ENCODE measurements around the gene DYRK3. TPM values are rescaled to one million over a fixed set of nuclear protein-coding genes. Genes with fewer than 3 reads are reported as not detected.

DYRK3 gene
- polyA plus RNA-seq, 1 donor (not counting 4 experiments of a cell fraction or from before 2014, with no cell fraction given), result 15.0 TPM

- Histone ChIP-seq H3K4me1 (ENCODE audit: control insufficient read depth, extremely low read depth, insufficient read depth, low read length) (no peaks in the 10 kb centered on the region), H3K9ac (ENCODE audit: control insufficient read depth, extremely low read depth, insufficient read depth, low read length) (no peak overlapping the region), H3K9me3 (ENCODE audit: control insufficient read depth, low read depth, low read length) (no peaks in the 10 kb centered on the region), H3K4me3 (ENCODE audit: control insufficient read depth in 2 of 3, extremely low read depth in 1 of 3, insufficient read depth in 2 of 3, low read depth in 1 of 3, low read length in 3 of 3) (no peak overlapping the region), H3K27me3 (ENCODE audit: control insufficient read depth, extremely low read depth, insufficient read depth, low read length) (peaks cover 15% of the 10 kb centered on the region), H4K20me1 (ENCODE audit: control insufficient read depth, extremely low read depth, insufficient read depth, low read length) (no peaks in the 10 kb centered on the region), H2AFZ (ENCODE audit: control insufficient read depth, low read length) (no peak overlapping the region), H3K36me3 (ENCODE audit: control insufficient read depth in 2 of 2, extremely low read depth in 1 of 2, insufficient read depth in 2 of 2, low read length in 2 of 2) (no peaks in the 10 kb centered on the region), H3K4me2 (ENCODE audit: control insufficient read depth, extremely low read depth, insufficient read depth, low read depth, low read length) (no peak overlapping the region), H3K27ac (ENCODE audit: control insufficient read depth, insufficient read depth, low read length) (no peak overlapping the region), H3K9me1 (ENCODE audit: control insufficient read depth, extremely low read depth, insufficient read depth, low read length) (no peaks in the 10 kb centered on the region), H3K79me2 (ENCODE audit: control insufficient read depth, insufficient read depth, low read length) (no peaks in the 10 kb centered on the region)
- dilution Hi-C loops (cut with MboI; ENCODE audit: extremely low pct_ligation_motif_present, low sequenced_read_pairs), result no loop called here
- no peak for TF ChIP-seq EZH2 (IDR thresholded peaks at IDR 0.05; ENCODE audit: low read length)
- TF ChIP-seq CTCF (optimal IDR thresholded peaks at IDR 0.05 in 1 of 3, IDR thresholded peaks at IDR 0.05 in 1 of 3, conservative IDR thresholded peaks at IDR 0.05 in 1 of 3; ENCODE audit: extremely low read depth in 1 of 3, insufficient read depth in 2 of 3, low read length in 3 of 3), result no peak
- no peak for FAIRE-seq
- DNase-seq (ENCODE audit: low read depth, low spot score), result no peak
These were observed 27.2 kb downstream of the DYRK3 start for GRCh38 chr1:206662396-206663092.

GRCh38 chr1:206663362-206663761, 28.0 kb downstream of the DYRK3 start:
- Histone ChIP-seq H3K9ac (ENCODE audit: control insufficient read depth, extremely low read depth, insufficient read depth, low read length) (no peak overlapping the region), H3K4me3 (ENCODE audit: control insufficient read depth in 2 of 3, extremely low read depth in 1 of 3, insufficient read depth in 2 of 3, low read depth in 1 of 3, low read length in 3 of 3) (no peak overlapping the region), H3K4me2 (ENCODE audit: control insufficient read depth, extremely low read depth, insufficient read depth, low read depth, low read length) (no peak overlapping the region), H3K9me1 (ENCODE audit: control insufficient read depth, extremely low read depth, insufficient read depth, low read length) (no peaks in the 10 kb centered on the region), H3K27ac (ENCODE audit: control insufficient read depth, insufficient read depth, low read length) (no peak overlapping the region), H4K20me1 (ENCODE audit: control insufficient read depth, extremely low read depth, insufficient read depth, low read length) (no peaks in the 10 kb centered on the region), H3K9me3 (ENCODE audit: control insufficient read depth, low read depth, low read length) (no peaks in the 10 kb centered on the region), H3K36me3 (ENCODE audit: control insufficient read depth in 2 of 2, extremely low read depth in 1 of 2, insufficient read depth in 2 of 2, low read length in 2 of 2) (no peaks in the 10 kb centered on the region), H3K27me3 (ENCODE audit: control insufficient read depth, extremely low read depth, insufficient read depth, low read length) (peaks cover 15% of the 10 kb centered on the region), H3K79me2 (ENCODE audit: control insufficient read depth, insufficient read depth, low read length) (no peaks in the 10 kb centered on the region), H3K4me1 (ENCODE audit: control insufficient read depth, extremely low read depth, insufficient read depth, low read length) (no peaks in the 10 kb centered on the region), H2AFZ (ENCODE audit: control insufficient read depth, low read length) (no peak overlapping the region)
- no peak for DNase-seq (ENCODE audit: low read depth, low spot score)
- dilution Hi-C loops (cut with MboI; ENCODE audit: extremely low pct_ligation_motif_present, low sequenced_read_pairs), result no loop called here
- no peak for FAIRE-seq
- no peak for TF ChIP-seq EZH2 (IDR thresholded peaks at IDR 0.05; ENCODE audit: low read length)
- TF ChIP-seq CTCF (optimal IDR thresholded peaks at IDR 0.05 in 1 of 3, IDR thresholded peaks at IDR 0.05 in 1 of 3, conservative IDR thresholded peaks at IDR 0.05 in 1 of 3; ENCODE audit: extremely low read depth in 1 of 3, insufficient read depth in 2 of 3, low read length in 3 of 3), result no peak

All from keratinocyte (primary cell).